ENCODE results near the gene PTPN1. TPM values are rescaled to one million over a fixed set of nuclear protein-coding genes. Genes with fewer than 3 reads are reported as not detected.

The PTPN1 gene
- total and polyA plus RNA-seq, 2 of the 13 experiments (the other 11 are each of a cell fraction or from before 2014, with no cell fraction given): 17.7 to 37.2 TPM

DNA sequence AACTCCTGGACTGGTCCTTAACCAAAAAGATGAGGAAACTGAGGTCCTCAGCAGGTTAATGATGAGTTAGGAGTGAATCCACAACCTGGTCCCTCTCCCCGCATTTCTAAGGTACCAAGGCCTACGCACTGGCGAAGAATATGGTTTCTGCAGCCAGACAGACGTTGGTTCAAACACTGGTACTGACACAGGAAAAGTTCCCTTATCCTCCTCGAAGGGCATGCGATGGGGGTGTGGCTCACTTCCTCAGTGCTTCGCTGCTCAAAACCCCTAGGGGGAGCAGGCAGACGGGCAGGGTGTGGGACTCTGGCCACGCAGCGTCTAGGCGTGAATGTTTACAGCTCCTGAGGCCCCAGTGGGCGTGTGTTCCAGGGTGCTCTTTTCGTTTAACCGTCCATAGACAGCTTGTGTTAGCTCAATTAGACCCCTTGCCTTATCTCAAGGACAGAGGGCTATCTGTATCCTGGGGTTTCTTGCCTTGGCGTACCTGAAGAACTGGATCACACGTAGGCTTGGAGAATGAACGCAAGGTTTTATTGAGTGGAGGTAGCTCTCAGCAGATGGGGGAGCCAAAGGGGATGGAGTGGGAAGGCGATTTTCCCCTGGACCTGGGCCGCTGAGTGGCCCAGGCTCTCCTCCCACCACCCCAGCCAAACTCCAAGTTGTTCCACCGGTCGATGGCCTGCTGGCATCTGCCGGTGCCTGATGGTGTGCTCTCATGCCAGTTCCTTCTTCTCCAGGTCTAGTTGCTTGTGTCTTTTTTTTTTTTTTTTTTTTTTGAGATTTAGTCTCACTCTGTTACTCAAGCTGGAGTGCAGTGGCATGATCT, 31.8 kb upstream of the PTPN1 start (continued):
- TF ChIP-seq AKNA (CRISPR knock-in tag; IDR thresholded peaks at IDR 0.05; ENCODE audit: borderline replicate concordance): no peak
- no peak for TF ChIP-seq ZNF430 (CRISPR knock-in tag; IDR thresholded peaks at IDR 0.05)
- no peak for TF ChIP-seq ZNF30 (CRISPR knock-in tag; IDR thresholded peaks at IDR 0.05)
- TF ChIP-seq TEAD3 (CRISPR knock-in tag; optimal IDR thresholded peaks at IDR 0.05; ENCODE audit: borderline replicate concordance): peak; percentile 54
- 0 out of 2 replicates have a peak, but pooled peaks have one; percentile 48 for TF ChIP-seq NFATC3 (CRISPR knock-in tag; IDR thresholded peaks at IDR 0.05)
- TF ChIP-seq, protein P1, sequence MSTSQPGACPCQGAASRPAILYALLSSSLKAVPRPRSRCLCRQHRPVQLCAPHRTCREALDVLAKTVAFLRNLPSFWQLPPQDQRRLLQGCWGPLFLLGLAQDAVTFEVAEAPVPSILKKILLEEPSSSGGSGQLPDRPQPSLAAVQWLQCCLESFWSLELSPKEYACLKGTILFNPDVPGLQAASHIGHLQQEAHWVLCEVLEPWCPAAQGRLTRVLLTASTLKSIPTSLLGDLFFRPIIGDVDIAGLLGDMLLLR (CRISPR knock-in tag; IDR thresholded peaks at IDR 0.05): peak; percentile 57; the same call in 1 of the 2 replicates
- TF ChIP-seq, protein P2, sequence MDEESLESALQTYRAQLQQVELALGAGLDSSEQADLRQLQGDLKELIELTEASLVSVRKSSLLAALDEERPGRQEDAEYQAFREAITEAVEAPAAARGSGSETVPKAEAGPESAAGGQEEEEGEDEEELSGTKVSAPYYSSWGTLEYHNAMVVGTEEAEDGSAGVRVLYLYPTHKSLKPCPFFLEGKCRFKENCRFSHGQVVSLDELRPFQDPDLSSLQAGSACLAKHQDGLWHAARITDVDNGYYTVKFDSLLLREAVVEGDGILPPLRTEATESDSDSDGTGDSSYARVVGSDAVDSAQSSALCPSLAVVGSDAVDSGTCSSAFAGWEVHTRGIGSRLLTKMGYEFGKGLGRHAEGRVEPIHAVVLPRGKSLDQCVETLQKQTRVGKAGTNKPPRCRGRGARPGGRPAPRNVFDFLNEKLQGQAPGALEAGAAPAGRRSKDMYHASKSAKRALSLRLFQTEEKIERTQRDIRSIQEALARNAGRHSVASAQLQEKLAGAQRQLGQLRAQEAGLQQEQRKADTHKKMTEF (CRISPR knock-in tag; IDR thresholded peaks at IDR 0.05): peak; percentile 45; the same call in 1 of the 2 replicates
- no peak for TF ChIP-seq ZNF256 (CRISPR knock-in tag; conservative IDR thresholded peaks at IDR 0.05)
- TF ChIP-seq HOXA3 (CRISPR knock-in tag; IDR thresholded peaks at IDR 0.05): peak; percentile 72; the same call in 1 of the 2 replicates
- no peak for TF ChIP-seq TOE1 (CRISPR knock-in tag; IDR thresholded peaks at IDR 0.05)
- TF ChIP-seq, protein P3, sequence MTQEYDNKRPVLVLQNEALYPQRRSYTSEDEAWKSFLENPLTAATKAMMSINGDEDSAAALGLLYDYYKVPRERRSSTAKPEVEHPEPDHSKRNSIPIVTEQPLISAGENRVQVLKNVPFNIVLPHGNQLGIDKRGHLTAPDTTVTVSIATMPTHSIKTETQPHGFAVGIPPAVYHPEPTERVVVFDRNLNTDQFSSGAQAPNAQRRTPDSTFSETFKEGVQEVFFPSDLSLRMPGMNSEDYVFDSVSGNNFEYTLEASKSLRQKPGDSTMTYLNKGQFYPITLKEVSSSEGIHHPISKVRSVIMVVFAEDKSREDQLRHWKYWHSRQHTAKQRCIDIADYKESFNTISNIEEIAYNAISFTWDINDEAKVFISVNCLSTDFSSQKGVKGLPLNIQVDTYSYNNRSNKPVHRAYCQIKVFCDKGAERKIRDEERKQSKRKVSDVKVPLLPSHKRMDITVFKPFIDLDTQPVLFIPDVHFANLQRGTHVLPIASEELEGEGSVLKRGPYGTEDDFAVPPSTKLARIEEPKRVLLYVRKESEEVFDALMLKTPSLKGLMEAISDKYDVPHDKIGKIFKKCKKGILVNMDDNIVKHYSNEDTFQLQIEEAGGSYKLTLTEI (CRISPR knock-in tag; conservative IDR thresholded peaks at IDR 0.05): no peak
- peak; percentile 74; the same call in 1 of the 2 replicates for TF ChIP-seq BRCA1 (CRISPR knock-in tag; IDR thresholded peaks at IDR 0.05)
- TF ChIP-seq ZNF101 (CRISPR knock-in tag; IDR thresholded peaks at IDR 0.05; ENCODE audit: borderline replicate concordance, low read depth): no peak
- no peak for TF ChIP-seq GPN1 (CRISPR knock-in tag; IDR thresholded peaks at IDR 0.05; ENCODE audit: borderline replicate concordance)
- TF ChIP-seq ESRRA (CRISPR knock-in tag; IDR thresholded peaks at IDR 0.05; ENCODE audit: low read depth): 0 out of 2 replicates have a peak, but pooled peaks have one; percentile 56
- peak; percentile 80; the same call in 1 of the 2 replicates for TF ChIP-seq ZNF501 (CRISPR knock-in tag; IDR thresholded peaks at IDR 0.05)
- no peak for TF ChIP-seq NCOA1 (CRISPR knock-in tag; IDR thresholded peaks at IDR 0.05)
- TF ChIP-seq NFIB (CRISPR knock-in tag; IDR thresholded peaks at IDR 0.05; ENCODE audit: borderline replicate concordance): no peak
- no peak for TF ChIP-seq ZNF749 (CRISPR knock-in tag; IDR thresholded peaks at IDR 0.05; ENCODE audit: borderline replicate concordance)
- no peak for TF ChIP-seq ZNF616 (CRISPR knock-in tag; IDR thresholded peaks at IDR 0.05; ENCODE audit: low read depth)
- no peak for TF ChIP-seq ZNF678 (CRISPR knock-in tag; IDR thresholded peaks at IDR 0.05)
- peak; percentile 76 for TF ChIP-seq ZNF792 (CRISPR knock-in tag; IDR thresholded peaks at IDR 0.05)
